Measurements from ENCODE around the gene NDUFB1.

NDUFB1 gene

DNA sequence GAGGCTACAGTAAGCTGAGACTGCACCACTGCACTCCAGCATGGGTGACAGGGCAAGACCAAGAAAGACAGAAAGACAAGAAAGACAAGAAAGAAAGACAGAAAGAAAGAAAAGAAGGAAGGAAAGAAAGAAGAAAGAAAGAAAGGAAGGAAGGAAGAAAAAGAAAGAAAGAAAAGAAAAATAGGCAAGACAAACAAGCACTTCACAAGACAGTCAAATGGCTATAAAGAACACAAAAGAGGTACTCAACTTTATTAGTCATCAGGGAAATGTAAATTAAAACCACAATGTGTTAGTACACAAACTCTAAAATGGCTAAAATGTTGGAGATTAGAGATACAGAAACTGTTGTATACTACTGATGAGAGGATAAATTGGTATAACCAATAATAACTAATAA lies 21.7 kb downstream of the NDUFB1 start:
- no peak for DNase-seq (ENCODE audit: low read depth in 2 of 2, low spot score in 1 of 2)

DNA sequence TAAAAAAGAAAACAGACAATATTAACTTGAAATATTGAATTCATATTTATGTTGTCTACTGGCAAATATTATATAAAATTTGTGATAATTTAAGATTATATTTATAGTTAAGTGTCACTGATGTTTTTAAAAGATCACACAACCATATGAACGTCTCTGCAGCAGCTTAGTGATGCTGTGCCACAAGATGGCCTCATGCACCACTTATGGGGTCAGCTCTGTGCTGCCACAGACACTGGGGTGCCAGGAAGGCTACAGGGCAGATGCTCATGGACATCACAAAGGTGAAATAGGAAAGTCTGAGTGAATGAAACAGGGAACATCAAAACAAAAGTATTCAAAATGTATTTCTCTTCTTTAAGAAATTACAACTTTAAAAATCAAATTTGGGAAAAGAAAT lies 28.2 kb downstream of the NDUFB1 start:
- DNase-seq (ENCODE audit: low read depth in 2 of 2, low spot score in 1 of 2) = no peak

DNA sequence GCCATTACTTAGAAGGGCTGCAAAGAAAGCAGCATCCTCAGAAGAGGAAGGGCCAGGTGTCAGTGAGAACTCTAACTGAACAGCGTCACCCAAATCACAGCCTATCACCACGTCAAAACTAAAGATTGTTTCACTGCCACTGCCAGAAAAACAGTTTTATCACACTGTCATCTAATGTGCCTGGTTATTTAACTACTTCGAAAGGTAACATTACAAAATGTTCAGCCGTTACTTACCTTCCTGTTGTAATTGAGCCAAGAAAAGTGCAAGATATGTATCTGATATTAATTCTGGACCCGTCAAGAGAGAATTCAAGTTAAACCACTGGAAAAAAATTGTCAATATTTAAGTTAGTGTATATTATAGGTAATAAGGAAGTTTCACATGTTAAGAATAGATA lies 33.0 kb downstream of the NDUFB1 start:
- DNase-seq (ENCODE audit: low read depth in 2 of 2, low spot score in 1 of 2) = no peak

DNA sequence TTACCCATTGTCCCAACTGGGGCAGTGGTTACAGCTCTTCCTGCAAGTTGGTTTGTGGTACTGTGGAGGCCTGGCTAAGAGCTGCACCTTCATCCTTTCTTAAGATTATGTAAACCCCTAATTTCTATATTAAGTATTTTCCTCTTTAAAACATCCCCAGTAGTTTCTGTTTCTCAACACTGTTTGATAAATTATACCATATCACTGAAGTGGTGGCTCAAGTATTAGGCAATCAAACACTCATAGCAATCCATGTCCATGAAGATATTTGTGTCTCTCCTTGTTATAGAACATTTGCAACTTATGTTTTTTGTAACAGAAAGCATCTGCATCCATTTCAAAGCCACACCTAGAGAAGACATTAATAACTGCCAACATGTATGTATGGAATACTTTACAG lies 47.0 kb downstream of the NDUFB1 start:
- DNase-seq (ENCODE audit: low read depth in 2 of 2, low spot score in 1 of 2) = no peak

Measured in stimulated activated CD8-positive, alpha-beta memory T cell treated with anti-CD3 and anti-CD28 coated beads, Interleukin-4, amount 100 ng/mL, for 1 hour (primary cell).